ENCODE measurements around the gene FHOD3.

The FHOD3 gene

GRCh38 chr18:36387310-36387709 is 89.8 kb downstream of the FHOD3 start:
- no peak for DNase-seq

GRCh38 chr18:36388310-36388709 is 90.8 kb downstream of the FHOD3 start:
- DNase-seq = no peak

- no peak for DNase-seq
Observed at GRCh38 chr18:36389027-36389426, 91.5 kb downstream of the FHOD3 start.

GRCh38 chr18:36389811-36390581 is 92.5 kb downstream of the FHOD3 start:
- DNase-seq = no peak

GRCh38 chr18:36391426-36392145 is 94.1 kb downstream of the FHOD3 start:
- peak; percentile 27 for DNase-seq

- DNase-seq = no peak
Observed at GRCh38 chr18:36392164-36392978, 94.9 kb downstream of the FHOD3 start.

- DNase-seq = no peak
Observed at GRCh38 chr18:36392979-36393287, 95.4 kb downstream of the FHOD3 start.

GRCh38 chr18:36394486-36394885 is 97.0 kb downstream of the FHOD3 start:
- no peak for DNase-seq

GRCh38 chr18:36396190-36396589 is 98.7 kb downstream of the FHOD3 start:
- no peak for DNase-seq

- no peak for DNase-seq
Observed at GRCh38 chr18:36397033-36397432, 99.5 kb downstream of the FHOD3 start.

- DNase-seq = no peak
Observed at GRCh38 chr18:36398419-36398818, 100.9 kb downstream of the FHOD3 start.

- DNase-seq = no peak
Observed at GRCh38 chr18:36399055-36399454, 101.5 kb downstream of the FHOD3 start.

GRCh38 chr18:36401462-36401861 is 103.9 kb downstream of the FHOD3 start:
- DNase-seq = no peak

- no peak for DNase-seq
Observed at GRCh38 chr18:36402765-36403396, 105.4 kb downstream of the FHOD3 start.

GRCh38 chr18:36403896-36404820 is 106.6 kb downstream of the FHOD3 start:
- no peak for DNase-seq

GRCh38 chr18:36405611-36406010 is 108.1 kb downstream of the FHOD3 start:
- no peak for DNase-seq

- DNase-seq = no peak
Observed at GRCh38 chr18:36406805-36407204, 109.3 kb downstream of the FHOD3 start.

GRCh38 chr18:36408606-36409005 is 111.1 kb downstream of the FHOD3 start:
- DNase-seq = no peak

- DNase-seq = no peak
Observed at GRCh38 chr18:36409779-36410178, 112.3 kb downstream of the FHOD3 start.

GRCh38 chr18:36410346-36410745 is 112.8 kb downstream of the FHOD3 start:
- DNase-seq = no peak

- no peak for DNase-seq
Observed at GRCh38 chr18:36411745-36412168, 114.2 kb downstream of the FHOD3 start.

- DNase-seq = no peak
Observed at GRCh38 chr18:36412778-36413177, 115.3 kb downstream of the FHOD3 start.

Data from DMS79 treated with DMSO at 0.1 percent for 48 hours (cell line).